ENCODE measurements around the gene CMC2.

Gene CMC2
- total RNA-seq = 34.6 to 45.2 reads per million in 2 donors

- DNase-seq = peak; percentile 92 to 99 (median 96)
These were observed at the start of gene CMC2, which contains the start of gene CENPN for GRCh38 chr16:81006813-81007695. Gene CMC2 (minus strand): TSS chr16:81006885. CDS start chr16:80997394, 9,491 bp downstream. Gene CENPN (plus strand): TSS chr16:81007214. CDS start chr16:81011940, 4,726 bp downstream.

- no peak for DNase-seq
These were observed 47.1 kb upstream of the CMC2 start for GRCh38 chr16:81053761-81054160.

DNA sequence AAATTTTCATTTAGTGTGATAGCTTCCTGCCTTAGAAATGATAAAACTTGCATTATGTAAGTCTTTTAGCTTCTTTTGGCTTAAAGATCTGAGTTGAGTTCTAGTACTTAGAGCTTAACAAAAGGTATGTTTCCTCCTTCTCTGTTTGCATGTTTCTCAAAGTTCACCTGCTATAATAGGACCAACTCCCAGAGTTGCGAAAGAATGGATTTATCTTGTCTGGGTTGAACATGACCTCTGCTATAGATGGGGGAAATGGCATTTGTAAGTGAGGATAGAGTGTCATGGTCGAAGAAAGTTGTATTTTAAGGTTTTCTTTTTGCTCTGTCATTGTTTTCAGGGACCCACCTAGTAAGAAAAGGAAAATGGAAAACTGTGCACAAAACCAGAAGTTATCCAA lies 36.1 kb upstream of the CMC2 start:
- no peak for DNase-seq

GRCh38 chr16:81041696-81042095 lies 35.0 kb upstream of the CMC2 start:
- no peak for DNase-seq

DNA sequence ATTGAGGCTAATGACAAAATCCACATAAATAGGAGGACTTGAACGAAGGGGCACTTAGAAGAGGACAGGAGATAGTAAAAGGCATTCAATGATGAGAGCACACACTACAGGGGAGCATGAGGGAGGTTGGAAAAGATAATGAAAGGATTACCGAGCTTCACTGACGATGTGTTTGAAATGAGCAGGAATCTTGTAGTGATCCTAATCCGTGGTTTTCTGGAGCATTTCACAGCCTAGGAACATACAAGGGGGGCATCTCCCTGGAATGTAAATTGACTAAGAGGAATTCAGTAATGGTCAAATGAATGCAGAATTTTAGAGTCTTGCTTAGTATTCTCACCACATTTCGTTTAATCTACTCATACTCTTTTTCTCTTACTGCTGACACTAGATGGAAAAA lies 34.2 kb upstream of the CMC2 start:
- DNase-seq = no peak

DNA sequence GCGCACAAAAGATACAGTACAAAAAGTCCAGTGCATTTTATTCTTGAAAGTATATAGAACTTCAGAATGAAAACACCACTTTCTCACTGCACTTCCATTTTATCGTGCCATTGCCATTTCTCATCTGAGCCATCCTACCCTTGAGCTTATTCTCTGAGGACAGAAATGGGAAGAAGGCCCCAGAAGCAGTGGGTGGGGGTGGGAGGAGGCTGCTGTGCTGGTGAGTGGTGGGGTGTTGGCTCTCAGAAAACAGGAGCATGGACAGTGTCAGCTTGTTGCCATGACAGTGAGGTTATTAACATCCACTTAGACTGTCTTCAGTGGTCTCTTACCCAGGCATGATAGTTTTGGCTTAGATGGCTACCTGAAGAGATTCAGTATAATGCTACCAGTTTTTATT lies 33.4 kb upstream of the CMC2 start:
- no peak for DNase-seq

DNA sequence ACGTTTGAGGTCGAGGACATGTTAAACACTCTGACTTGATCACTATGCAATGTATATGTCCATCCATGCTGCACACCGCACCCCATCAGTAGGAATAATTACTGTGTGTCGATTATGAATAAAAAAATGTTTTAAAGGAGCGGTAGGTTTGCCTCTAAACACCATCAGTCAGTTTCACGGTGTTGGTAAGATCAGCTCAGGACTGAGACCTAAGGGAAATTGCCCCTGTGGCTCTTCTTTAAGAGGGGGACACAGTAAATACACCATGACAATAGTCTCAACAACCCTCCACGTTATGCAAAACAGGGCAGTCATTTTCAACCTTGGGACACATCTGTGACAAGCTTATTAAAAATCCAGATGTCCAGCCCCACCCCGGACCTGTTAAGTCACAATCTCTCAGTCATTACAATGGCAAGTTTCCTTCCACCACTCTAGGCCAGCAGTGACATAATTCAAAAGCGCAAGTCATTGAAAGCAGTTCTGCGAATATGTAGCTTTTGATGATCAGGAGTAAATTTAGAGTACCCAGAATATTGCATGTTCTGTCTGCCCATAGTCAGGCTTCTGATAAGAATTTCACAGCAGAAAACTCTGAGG lies 30.2 kb upstream of the CMC2 start:
- no peak for DNase-seq

GRCh38 chr16:81035975-81036750 lies 29.5 kb upstream of the CMC2 start:
- peak in 4 of 5 experiments; percentile 6 to 68 (median 32) for DNase-seq

GRCh38 chr16:81035398-81035974 lies 28.8 kb upstream of the CMC2 start, which contains the start of gene ATMIN:
Gene ATMIN (plus strand): TSS chr16:81035842. CDS start chr16:81035871, 29 bp downstream.
- DNase-seq = peak; percentile 79 to 91 (median 84)

GRCh38 chr16:81029930-81030604 lies 23.4 kb upstream of the CMC2 start:
- no peak for DNase-seq

GRCh38 chr16:81026429-81026828 lies 19.7 kb upstream of the CMC2 start:
- DNase-seq = no peak

DNA sequence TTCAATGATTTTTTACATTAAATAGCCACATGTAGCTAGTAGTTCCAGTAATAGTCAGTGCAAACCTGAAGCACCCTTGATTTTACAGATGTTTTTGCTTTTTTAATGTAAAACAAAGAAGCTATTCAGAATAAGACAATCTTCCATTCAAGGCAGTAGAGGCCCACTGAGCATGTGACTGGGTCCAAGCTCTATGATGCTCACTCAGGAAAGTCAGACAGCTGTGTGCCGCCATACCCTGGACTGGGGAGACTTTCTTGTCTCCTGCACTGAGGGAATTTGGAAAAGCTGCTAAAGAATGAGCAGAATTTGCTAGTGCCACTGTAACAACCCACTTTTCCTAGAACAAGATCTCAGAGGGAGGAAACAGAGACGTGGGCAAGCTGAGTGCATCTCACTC lies 11.8 kb upstream of the CMC2 start:
- DNase-seq = no peak

DNA sequence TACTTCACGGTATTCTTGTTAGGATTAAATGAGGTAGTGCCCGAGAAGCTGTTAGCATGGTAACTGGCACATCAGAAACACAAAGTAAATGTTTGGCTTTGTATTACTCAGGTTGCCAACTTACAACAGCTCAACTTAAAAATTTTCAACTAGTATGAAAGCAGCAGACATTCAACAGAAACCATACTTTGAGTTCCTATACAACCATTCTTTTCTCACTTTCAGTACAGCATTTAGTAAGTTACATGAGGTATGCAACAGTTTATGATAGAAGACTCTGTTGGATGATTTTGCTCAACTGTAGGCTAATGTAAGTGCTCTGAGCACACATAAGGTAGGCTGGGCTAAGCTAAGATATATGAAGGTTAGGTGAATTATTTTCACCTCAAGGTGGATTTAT lies 8.0 kb upstream of the CMC2 start:
- DNase-seq = peak in 1 of 5 experiments; percentile 63

GRCh38 chr16:81012974-81013373 lies 6.3 kb upstream of the CMC2 start:
- no peak for DNase-seq

- no peak for DNase-seq
These were observed 1.8 kb upstream of the CMC2 start for GRCh38 chr16:81008505-81008789.

DNA sequence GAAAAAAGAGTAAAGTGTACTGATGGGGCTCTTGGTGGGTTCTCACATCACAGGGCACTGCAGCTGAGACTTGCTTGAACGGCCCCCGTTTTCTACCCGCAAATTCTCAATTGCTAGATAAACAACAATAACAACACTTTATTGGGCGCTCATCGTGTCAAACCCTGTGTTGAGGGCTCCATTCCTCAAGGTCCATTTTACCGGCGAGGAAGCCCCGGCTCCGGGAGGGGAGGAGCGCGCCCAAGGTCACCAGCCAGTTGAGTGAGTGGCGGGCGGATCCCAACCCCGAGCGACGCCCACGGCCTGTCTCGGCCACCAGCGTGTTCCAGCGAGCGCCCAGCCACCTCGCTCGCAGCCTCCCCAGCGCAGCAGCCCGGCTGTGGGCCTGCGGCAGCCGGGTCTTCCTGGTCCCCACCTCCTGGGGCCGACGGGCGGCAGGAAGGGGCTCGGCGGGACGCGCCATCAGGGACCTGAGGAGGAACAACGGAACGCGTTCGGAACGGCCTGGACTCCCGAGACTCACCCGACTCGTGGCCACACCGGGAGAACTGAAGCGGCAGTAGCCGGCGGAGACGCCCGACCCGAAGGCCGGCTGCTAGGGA lies 373 bp downstream of the CMC2 start:
- DNase-seq = peak in 4 of 5 experiments; percentile 44 to 71 (median 63)

GRCh38 chr16:81005610-81006161 lies 999 bp downstream of the CMC2 start:
- no peak for DNase-seq

DNA sequence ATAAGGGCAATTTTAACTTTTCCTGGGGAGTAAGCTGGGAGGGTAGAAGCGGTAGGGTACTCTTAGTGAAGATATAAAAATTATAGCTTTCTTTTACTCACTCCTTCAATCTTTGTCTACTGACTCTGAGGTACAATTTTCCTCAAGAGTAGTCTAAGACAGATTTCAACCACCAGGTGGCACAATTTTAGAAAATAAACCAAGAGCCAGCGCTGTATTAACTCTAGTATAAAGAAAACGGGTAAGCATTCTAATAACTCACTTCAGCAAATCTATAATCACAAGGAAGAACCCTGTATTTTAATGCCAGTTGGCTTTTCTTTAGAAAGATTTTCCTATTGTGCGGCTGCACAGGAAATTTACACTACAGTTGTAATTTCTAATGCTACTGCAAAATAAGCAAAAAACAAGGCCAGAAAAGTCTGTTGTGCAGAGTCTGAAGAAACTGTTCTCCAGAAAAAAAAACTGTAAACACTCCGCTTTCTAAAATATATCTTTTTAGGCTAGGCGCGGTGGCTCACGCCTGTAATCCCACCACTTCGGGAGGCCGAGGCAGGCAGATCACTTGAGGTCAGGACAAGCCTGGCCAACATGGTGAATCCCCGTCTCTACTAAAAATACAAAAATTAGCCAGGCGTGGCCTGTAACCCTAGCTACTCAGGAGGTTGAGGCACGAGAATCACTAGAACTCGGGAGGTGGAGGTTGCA lies 1.9 kb downstream of the CMC2 start:
- DNase-seq = peak in 2 of 5 experiments; percentile 37 to 72

DNA sequence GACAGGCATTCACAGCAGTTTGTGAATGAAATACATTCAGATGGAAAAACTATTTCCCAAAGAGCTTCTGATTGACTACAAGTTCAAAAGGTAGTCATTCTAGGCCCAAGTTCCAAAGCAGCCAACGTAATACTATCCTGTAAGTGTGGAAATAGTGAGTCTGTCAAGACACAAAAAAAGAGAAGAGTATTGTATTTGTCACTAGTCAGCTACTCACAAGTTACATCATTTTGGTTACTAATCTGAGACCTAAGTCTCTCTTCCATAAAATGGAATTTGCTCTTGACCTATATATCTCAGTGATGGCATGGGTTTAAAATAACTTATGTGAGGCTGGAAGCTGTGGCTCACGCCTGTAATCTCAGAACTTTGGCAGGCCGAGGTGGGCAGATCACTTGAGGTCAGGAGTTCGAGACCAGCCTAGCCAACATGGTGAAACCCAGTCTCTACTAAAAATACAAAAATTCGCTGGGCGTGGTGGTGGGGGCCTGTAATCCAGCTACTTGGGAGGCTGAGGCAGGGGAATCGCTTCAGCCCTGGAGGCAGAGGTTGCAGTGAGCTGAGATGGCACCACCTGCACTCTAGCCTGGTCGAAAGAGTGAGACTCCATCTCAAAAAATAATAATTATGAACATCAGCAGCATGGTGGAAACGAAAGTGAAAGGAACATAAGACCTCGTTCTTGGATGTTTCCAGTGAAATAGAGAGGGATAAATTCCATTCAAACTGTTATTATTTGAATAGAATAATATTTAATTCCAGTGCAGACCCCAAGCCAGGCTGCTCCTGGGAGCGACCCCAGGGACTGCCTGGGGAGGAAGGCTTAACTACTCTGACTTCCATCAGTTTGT lies 2.9 kb downstream of the CMC2 start:
- peak in 1 of 5 experiments; percentile 53 for DNase-seq

DNA sequence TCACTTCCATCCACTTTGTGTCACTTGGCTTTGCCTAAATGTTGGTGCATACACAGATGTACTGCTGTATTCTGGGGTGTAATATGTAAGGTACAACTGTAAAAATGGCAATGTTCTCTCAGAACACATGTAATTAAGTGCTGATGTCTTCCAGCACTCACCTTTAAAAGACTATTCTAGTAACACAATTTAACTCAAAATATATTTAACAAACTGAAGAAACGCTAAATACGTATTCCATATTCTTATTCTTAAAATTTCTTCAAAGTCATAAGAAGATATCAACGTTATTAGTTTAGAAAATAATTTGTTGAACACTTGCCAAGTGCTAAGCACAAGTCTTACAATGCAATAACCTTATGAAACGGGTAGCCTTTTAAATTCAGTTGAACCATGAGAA lies 3.6 kb downstream of the CMC2 start:
- no peak for DNase-seq
